Measurements from ENCODE around the gene CFAP20DC.
A peak's percentile ranks its signal among the peaks of the same experiment; 100 is the strongest.

CFAP20DC gene

DNA sequence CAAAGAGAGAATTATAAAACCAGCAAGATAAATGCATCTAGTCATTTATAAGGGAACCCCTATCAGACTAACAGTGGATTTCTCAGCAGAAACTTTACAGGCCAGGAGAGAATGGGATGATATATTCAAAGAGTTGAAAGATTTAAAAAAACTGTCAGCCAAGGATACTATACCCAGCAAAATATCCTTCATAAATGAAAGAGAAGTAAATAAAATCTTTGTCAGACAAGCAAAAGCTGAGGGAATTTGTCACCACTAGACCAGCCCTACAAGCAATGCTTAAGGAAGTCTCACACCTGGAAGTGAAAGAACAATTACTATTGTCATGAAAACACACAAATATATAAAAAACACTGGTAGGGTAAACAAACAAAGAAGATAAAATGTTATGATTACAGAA lies 269.9 kb downstream of the CFAP20DC start:
- DNase-seq, result no peak
- H3K27me3 Mint-ChIP-seq (ENCODE audit: low read depth, poor library complexity), result no peaks in the 10 kb centered on the region
- peaks cover 63% of the 10 kb centered on the region for H3K9me3 Mint-ChIP-seq
- H3K27ac Mint-ChIP-seq, result no peak overlapping the region
- H3K4me3 Mint-ChIP-seq, result no peak overlapping the region
- TF ChIP-seq, protein P1, sequence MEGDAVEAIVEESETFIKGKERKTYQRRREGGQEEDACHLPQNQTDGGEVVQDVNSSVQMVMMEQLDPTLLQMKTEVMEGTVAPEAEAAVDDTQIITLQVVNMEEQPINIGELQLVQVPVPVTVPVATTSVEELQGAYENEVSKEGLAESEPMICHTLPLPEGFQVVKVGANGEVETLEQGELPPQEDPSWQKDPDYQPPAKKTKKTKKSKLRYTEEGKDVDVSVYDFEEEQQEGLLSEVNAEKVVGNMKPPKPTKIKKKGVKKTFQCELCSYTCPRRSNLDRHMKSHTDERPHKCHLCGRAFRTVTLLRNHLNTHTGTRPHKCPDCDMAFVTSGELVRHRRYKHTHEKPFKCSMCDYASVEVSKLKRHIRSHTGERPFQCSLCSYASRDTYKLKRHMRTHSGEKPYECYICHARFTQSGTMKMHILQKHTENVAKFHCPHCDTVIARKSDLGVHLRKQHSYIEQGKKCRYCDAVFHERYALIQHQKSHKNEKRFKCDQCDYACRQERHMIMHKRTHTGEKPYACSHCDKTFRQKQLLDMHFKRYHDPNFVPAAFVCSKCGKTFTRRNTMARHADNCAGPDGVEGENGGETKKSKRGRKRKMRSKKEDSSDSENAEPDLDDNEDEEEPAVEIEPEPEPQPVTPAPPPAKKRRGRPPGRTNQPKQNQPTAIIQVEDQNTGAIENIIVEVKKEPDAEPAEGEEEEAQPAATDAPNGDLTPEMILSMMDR (IDR thresholded peaks at IDR 0.05), result no peak
- H3K36me3 Mint-ChIP-seq (ENCODE audit: low read depth), result peaks cover 58% of the 10 kb centered on the region
- H3K4me1 Mint-ChIP-seq, result peaks cover 5% of the 10 kb centered on the region

DNA sequence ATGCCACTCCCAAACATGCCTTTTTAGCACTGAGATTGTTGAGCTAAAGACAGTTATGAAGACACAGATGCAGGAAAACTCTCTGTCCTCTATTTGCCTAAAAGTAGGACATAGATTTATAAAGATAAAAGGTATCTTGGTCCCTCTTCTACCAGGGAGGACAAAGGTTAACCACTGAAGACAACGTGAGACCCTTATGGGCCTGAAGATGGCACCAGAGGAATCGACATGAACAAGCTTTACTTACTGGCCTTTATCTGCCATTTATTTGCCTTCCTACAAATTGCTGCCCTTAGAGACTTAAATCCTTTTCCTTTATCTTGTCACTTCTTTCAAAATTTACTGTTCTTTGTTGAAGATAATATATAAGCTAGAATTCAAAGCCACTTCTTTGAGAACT lies 273.6 kb downstream of the CFAP20DC start:
- Mint-ChIP-seq H3K9me3 (peaks cover 38% of the 10 kb centered on the region), H3K27ac (peak overlapping the region; percentile 80), H3K27me3 (ENCODE audit: low read depth, poor library complexity) (no peaks in the 10 kb centered on the region), H3K4me1 (peaks cover 5% of the 10 kb centered on the region), H3K4me3 (no peak overlapping the region), H3K36me3 (ENCODE audit: low read depth) (peaks cover 33% of the 10 kb centered on the region)
- no peak for DNase-seq
- TF ChIP-seq, protein P1 (IDR thresholded peaks at IDR 0.05), result no peak

DNA sequence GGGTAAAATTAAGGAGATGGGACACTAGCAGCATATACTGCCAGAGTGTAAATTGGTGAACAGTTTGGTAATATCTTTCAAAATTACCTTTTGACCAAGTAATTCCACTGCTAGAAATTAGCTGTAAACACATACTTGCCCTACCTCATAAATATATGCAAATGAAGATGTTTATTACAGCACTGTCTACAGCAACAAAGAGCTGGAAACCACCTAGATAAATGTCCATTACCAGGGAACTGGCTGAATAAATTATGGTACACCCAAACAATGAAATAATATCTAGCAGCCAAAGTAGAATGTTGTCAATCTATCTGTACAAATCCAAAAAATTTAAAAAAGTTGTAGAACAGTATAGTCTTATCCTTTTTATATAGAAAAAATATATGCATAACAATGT lies 277.4 kb downstream of the CFAP20DC start:
- Mint-ChIP-seq H3K27me3 (ENCODE audit: low read depth, poor library complexity) (peaks cover 3% of the 10 kb centered on the region), H3K9me3 (peaks cover 13% of the 10 kb centered on the region), H3K36me3 (ENCODE audit: low read depth) (peaks cover 40% of the 10 kb centered on the region), H3K4me1 (peaks cover 5% of the 10 kb centered on the region), H3K27ac (no peak overlapping the region), H3K4me3 (no peak overlapping the region)
- no peak for DNase-seq
- TF ChIP-seq, protein P1 (IDR thresholded peaks at IDR 0.05), result no peak

DNA sequence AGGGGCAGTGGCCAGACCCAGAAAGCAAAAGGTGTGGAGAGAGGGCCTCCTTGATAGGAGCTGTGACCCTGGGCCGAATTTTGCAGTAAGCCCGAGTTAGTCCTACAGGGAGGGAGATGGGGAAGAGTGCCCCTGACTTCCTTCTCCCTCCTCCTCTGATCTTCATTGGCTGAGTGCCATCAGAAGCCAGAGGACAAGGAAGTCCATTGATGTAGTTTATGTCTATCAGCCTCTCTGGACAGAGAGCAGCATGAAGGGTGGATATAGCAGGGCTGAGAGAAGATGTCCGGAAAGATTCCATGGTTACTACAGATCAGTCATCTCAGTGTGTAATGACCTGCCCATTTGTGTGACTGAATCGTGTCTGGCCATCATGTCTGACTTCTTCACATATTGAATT lies 280.8 kb downstream of the CFAP20DC start:
- TF ChIP-seq, protein P1 (IDR thresholded peaks at IDR 0.05), result no peak
- peaks cover 35% of the 10 kb centered on the region for H3K9me3 Mint-ChIP-seq
- peaks cover 6% of the 10 kb centered on the region for H3K27me3 Mint-ChIP-seq (ENCODE audit: low read depth, poor library complexity)
- no peak overlapping the region for H3K27ac Mint-ChIP-seq
- H3K4me1 Mint-ChIP-seq, result no peaks in the 10 kb centered on the region
- no peak overlapping the region for H3K4me3 Mint-ChIP-seq
- DNase-seq, result no peak
- H3K36me3 Mint-ChIP-seq (ENCODE audit: low read depth), result peaks cover 72% of the 10 kb centered on the region

DNA sequence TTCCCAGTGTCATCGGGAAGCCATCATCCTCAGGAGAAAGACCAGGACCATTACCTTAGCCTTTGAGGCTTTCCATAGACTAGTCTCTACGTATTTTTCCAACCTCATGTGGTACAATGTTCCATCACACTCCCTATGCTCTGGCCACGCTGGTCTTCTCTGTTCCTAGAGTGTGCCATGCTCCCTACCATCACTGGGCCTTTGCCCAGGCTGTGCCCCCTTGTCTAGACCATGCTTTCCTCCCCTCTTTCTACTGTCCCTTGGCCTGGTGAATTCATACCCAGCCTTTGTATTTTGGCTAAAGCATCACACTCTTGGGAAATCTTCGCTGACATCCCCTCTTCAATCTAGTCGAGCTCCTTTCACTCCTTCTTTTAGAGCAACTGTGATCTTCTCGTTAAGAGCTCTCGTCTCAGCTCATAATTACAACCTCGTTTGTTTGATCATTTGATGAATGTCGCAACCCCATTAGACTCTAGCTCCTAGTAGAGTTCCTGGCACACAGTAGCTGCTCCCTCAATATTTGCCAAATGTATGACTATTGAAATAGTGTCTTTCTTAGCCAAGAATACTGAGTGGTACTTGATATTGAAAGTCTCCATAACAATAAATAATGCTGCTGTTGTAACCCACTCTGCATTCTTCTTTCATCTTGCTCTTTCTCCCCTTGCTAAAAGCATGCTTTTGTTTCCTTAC lies 283.1 kb downstream of the CFAP20DC start:
- no peak for DNase-seq
- Mint-ChIP-seq H3K9me3 (peaks cover 55% of the 10 kb centered on the region), H3K27ac (no peak overlapping the region), H3K4me1 (no peaks in the 10 kb centered on the region), H3K36me3 (ENCODE audit: low read depth) (peaks cover 82% of the 10 kb centered on the region), H3K4me3 (no peak overlapping the region), H3K27me3 (ENCODE audit: low read depth, poor library complexity) (peaks cover 6% of the 10 kb centered on the region)
- TF ChIP-seq, protein P1 (IDR thresholded peaks at IDR 0.05), result no peak

DNA sequence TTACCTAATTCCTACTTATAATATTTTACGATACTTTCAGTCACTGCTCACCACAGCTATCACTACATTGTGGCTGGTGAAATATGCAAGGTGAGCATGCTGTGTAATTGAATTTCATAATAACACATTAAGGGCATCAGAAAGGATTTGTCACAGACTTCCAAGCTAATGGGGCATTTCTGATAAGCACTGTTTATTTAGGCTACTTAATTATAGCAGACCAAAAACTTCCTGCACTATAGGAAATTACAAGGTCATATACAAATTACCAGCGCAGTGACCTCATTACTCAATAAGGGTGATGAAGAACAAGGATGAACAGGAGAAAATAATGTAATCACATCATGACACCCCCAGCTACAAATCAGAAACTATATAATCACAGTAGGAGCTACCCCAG lies 294.7 kb downstream of the CFAP20DC start:
- Mint-ChIP-seq H3K36me3 (ENCODE audit: low read depth) (no peaks in the 10 kb centered on the region), H3K27ac (no peak overlapping the region), H3K4me3 (no peak overlapping the region), H3K9me3 (peaks cover 13% of the 10 kb centered on the region), H3K4me1 (peaks cover 9% of the 10 kb centered on the region), H3K27me3 (ENCODE audit: low read depth, poor library complexity) (no peaks in the 10 kb centered on the region)
- TF ChIP-seq, protein P1 (IDR thresholded peaks at IDR 0.05), result no peak
- no peak for DNase-seq

All from nephron progenitor cell (in vitro differentiated cells).